Keratinocyte (primary cell): ENCODE results near the gene ZFP36L2. TPM values are rescaled to one million over a fixed set of nuclear protein-coding genes. Genes with fewer than 3 reads are reported as not detected.

ENCODE experiments used
- DNase-seq: peaks from one replicate; pipeline ENCODE4 v3.0.0-alpha.2; 2011; ENCODE audit warnings: low read depth, missing footprints, low spot score
- FAIRE-seq: peaks from 2 replicates; lab custom pipeline; 2011; peaks lifted over from hg19 to GRCh38; lab: Jason Lieb, UNC
- H2AFZ ChIP-seq: 2 replicates; pipeline ENCODE4 v1.6.0; 2012; ENCODE audit warnings: low read length, control low read depth, inconsistent platforms; ENCODE audit not compliant: control insufficient read depth
- H3K27ac ChIP-seq: 2 replicates; pipeline ENCODE4 v1.5.1; 2011; ENCODE audit warnings: low read length; ENCODE audit not compliant: control insufficient read depth, insufficient read depth
- H3K27me3 ChIP-seq: 3 replicates; pipeline ENCODE4 v1.6.0; 2011; ENCODE audit warnings: low read length; ENCODE audit not compliant: control insufficient read depth, insufficient read depth; ENCODE audit errors: extremely low read depth
- H3K36me3 ChIP-seq, 2 experiments: 2 replicates in 1 of 2; 3 replicates in 1 of 2; pipeline ENCODE4 v1.5.1; 2011; ENCODE audit warnings: low read length in 2 of 2, mild to moderate bottlenecking in 1 of 2; ENCODE audit not compliant: control insufficient read depth in 2 of 2, insufficient read depth in 2 of 2; ENCODE audit errors: extremely low read depth in 1 of 2
- H3K4me1 ChIP-seq: 3 replicates; pipeline ENCODE4 v1.5.1; 2011; ENCODE audit warnings: low read length; ENCODE audit not compliant: control insufficient read depth, insufficient read depth; ENCODE audit errors: extremely low read depth
- H3K4me2 ChIP-seq: 3 replicates; pipeline ENCODE4 v1.6.0; 2011; ENCODE audit warnings: low read depth, low read length; ENCODE audit not compliant: control insufficient read depth, insufficient read depth; ENCODE audit errors: extremely low read depth
- H3K4me3 ChIP-seq, 3 experiments: fragments of 200-600 bp in 1 of 3; sonication (generic) in 1 of 3; 2 replicates in 2 of 3; 3 replicates in 1 of 3; pipeline ENCODE4 v1.5.1; 2011 to 2016; ENCODE audit warnings: low read length in 3 of 3, mild to moderate bottlenecking in 3 of 3, control low read depth in 2 of 3, inconsistent platforms in 1 of 3, low read depth in 1 of 3, mixed read lengths in 1 of 3, mixed run types in 1 of 3, moderate library complexity in 1 of 3; ENCODE audit not compliant: control insufficient read depth in 2 of 3, insufficient read depth in 2 of 3; ENCODE audit errors: extremely low read depth in 1 of 3
- H3K79me2 ChIP-seq: 2 replicates; pipeline ENCODE4 v1.6.0; 2012; ENCODE audit warnings: low read length; ENCODE audit not compliant: control insufficient read depth, insufficient read depth
- H3K9ac ChIP-seq: 3 replicates; pipeline ENCODE4 v1.6.0; 2011; ENCODE audit warnings: low read length; ENCODE audit not compliant: control insufficient read depth, insufficient read depth; ENCODE audit errors: extremely low read depth
- H3K9me1 ChIP-seq: 3 replicates; pipeline ENCODE4 v1.6.0; 2011; ENCODE audit warnings: low read length; ENCODE audit not compliant: control insufficient read depth, insufficient read depth; ENCODE audit errors: extremely low read depth
- H3K9me3 ChIP-seq: 2 replicates; pipeline ENCODE4 v1.5.1; 2012; ENCODE audit warnings: low read depth, low read length; ENCODE audit not compliant: control insufficient read depth
- H4K20me1 ChIP-seq: 3 replicates; pipeline ENCODE4 v1.6.0; 2011; ENCODE audit warnings: low read length; ENCODE audit not compliant: control insufficient read depth, insufficient read depth; ENCODE audit errors: extremely low read depth
- CTCF ChIP-seq, 3 experiments: IDR thresholded peaks in 1 of 3; conservative IDR thresholded peaks in 1 of 3; optimal IDR thresholded peaks in 1 of 3; 2 replicates in 2 of 3; 3 replicates in 1 of 3; pipeline versions ENCODE3 to v1.5.1; 2011; ENCODE audit warnings: low read length in 3 of 3, mild to moderate bottlenecking in 3 of 3, moderate library complexity in 2 of 3, control low read depth in 1 of 3, inconsistent platforms in 1 of 3; ENCODE audit not compliant: insufficient read depth in 2 of 3; ENCODE audit errors: extremely low read depth in 1 of 3
- EZH2 ChIP-seq: IDR thresholded peaks from one replicate; pipeline ENCODE4 v1.6.1; 2012; ENCODE audit warnings: inconsistent platforms, mild to moderate bottlenecking, low read length, moderate library complexity
- dilution Hi-C: fragments of 300-500 bp; cut with MboI; formaldehyde crosslinking; loops from one replicate; pipeline ENCODE4 v1.7.0; 2020; ENCODE audit warnings: low sequenced_read_pairs; ENCODE audit not compliant: extremely low pct_ligation_motif_present
- polyA plus RNA-seq, 5 experiments: library from polyadenylated mRNA; depleted of rRNA in 3 of 5; stranded (reverse) in 3 of 5; stranded (forward) in 1 of 5; unstranded in 1 of 5; fragments of >200 nt; gene quantifications; 1 replicate in 1 of 5; 2 replicates in 3 of 5; 3 replicates in 1 of 5; pipeline versions ENCODE4 v1.2.1 to v1.2.3, GENCODE V29; 2011 to 2012; ENCODE audit warnings: missing spikeins in 2 of 5, low read depth in 1 of 5, low replicate concordance in 1 of 5

Gene ZFP36L2
- polyA plus RNA-seq, 1 donor (not counting 4 experiments of a cell fraction or from before 2014, with no cell fraction given): 52.4 TPM

- no peaks in the 10 kb centered on the region for H3K27me3 ChIP-seq
- TF ChIP-seq CTCF (optimal IDR thresholded peaks at IDR 0.05 in 1 of 3, IDR thresholded peaks at IDR 0.05 in 1 of 3, conservative IDR thresholded peaks at IDR 0.05 in 1 of 3; ENCODE audit: extremely low read depth in 1 of 3, insufficient read depth in 2 of 3, low read length in 3 of 3) (no peak), EZH2 (no peak)
- H3K9ac ChIP-seq: no peak overlapping the region
- H4K20me1 ChIP-seq: no peaks in the 10 kb centered on the region
- peaks cover 2 to 8% of the 10 kb centered on the region in 2 experiments for H3K36me3 ChIP-seq
- H3K4me2 ChIP-seq: no peak overlapping the region
- no peaks in the 10 kb centered on the region for H3K79me2 ChIP-seq
- dilution Hi-C loops: no loop called here
- no peaks in the 10 kb centered on the region for H3K9me3 ChIP-seq
- H2AFZ ChIP-seq: no peak overlapping the region
- peaks cover 20% of the 10 kb centered on the region for H3K4me1 ChIP-seq
- no peak for DNase-seq
- no peak overlapping the region for H3K27ac ChIP-seq
- no peak for FAIRE-seq
- peaks cover 3% of the 10 kb centered on the region for H3K9me1 ChIP-seq
- H3K4me3 ChIP-seq: no peak overlapping the region
Observed at GRCh38 chr2:43266711-43267111, 40.3 kb upstream of the ZFP36L2 start.

- H2AFZ ChIP-seq: no peak overlapping the region
- FAIRE-seq (no peak), DNase-seq (no peak)
- H3K9me3 ChIP-seq: no peaks in the 10 kb centered on the region
- peaks cover 2 to 8% of the 10 kb centered on the region in 2 experiments for H3K36me3 ChIP-seq
- no peaks in the 10 kb centered on the region for H3K27me3 ChIP-seq
- dilution Hi-C loops: no loop called here
- H3K4me3 ChIP-seq: no peak overlapping the region
- no peak overlapping the region for H3K9ac ChIP-seq
- no peak overlapping the region for H3K4me2 ChIP-seq
- no peaks in the 10 kb centered on the region for H3K79me2 ChIP-seq
- no peaks in the 10 kb centered on the region for H4K20me1 ChIP-seq
- H3K4me1 ChIP-seq: peaks cover 20% of the 10 kb centered on the region
- H3K27ac ChIP-seq: no peak overlapping the region
- TF ChIP-seq EZH2 (no peak), CTCF (optimal IDR thresholded peaks at IDR 0.05 in 1 of 3, IDR thresholded peaks at IDR 0.05 in 1 of 3, conservative IDR thresholded peaks at IDR 0.05 in 1 of 3; ENCODE audit: extremely low read depth in 1 of 3, insufficient read depth in 2 of 3, low read length in 3 of 3) (no peak)
- H3K9me1 ChIP-seq: peaks cover 3% of the 10 kb centered on the region
Observed at GRCh38 chr2:43265421-43265820, 39.0 kb upstream of the ZFP36L2 start.
